ENCODE data around the gene ANKRD34A.
A peak's percentile ranks its signal among the peaks of the same experiment; 100 is the strongest.
"Not testable (repeated sequence)": the region's sequence is repeated elsewhere in the genome, so short reads cannot be mapped to it uniquely, and the experiment has no call there.

The ANKRD34A gene

GRCh38 chr1:145942871-145943270 lies 21.5 kb downstream of the ANKRD34A start:
- no peak for DNase-seq

- no peak for DNase-seq
Measured at GRCh38 chr1:145942405-145942804, 22.0 kb downstream of the ANKRD34A start.

- no peak for DNase-seq
Measured at GRCh38 chr1:145937436-145937835, 26.9 kb downstream of the ANKRD34A start.

- no peak for DNase-seq
Measured at GRCh38 chr1:145936247-145936646, 28.1 kb downstream of the ANKRD34A start.

- DNase-seq, result no peak
Measured at GRCh38 chr1:145935708-145936107, 28.7 kb downstream of the ANKRD34A start.

- peak; percentile 35 for DNase-seq
Measured at GRCh38 chr1:145932522-145933009, 31.8 kb downstream of the ANKRD34A start.

- DNase-seq, result no peak
Measured at GRCh38 chr1:145927916-145928643, 36.3 kb downstream of the ANKRD34A start.

- peak; percentile 98 for DNase-seq
Measured at GRCh38 chr1:145927063-145927886, 37.1 kb downstream of the ANKRD34A start, which contains the start of gene RBM8A. Gene RBM8A (minus strand): TSS chr1:145927484. CDS start chr1:145927426, 58 bp downstream.

- DNase-seq, result no peak
Measured at GRCh38 chr1:145926686-145927062, 37.7 kb downstream of the ANKRD34A start.

- no peak for DNase-seq
Measured at GRCh38 chr1:145922266-145922665, 42.1 kb downstream of the ANKRD34A start.

GRCh38 chr1:145920297-145920696 lies 44.1 kb downstream of the ANKRD34A start:
- DNase-seq, result not testable (repeated sequence)

GRCh38 chr1:145918992-145919939 lies 45.1 kb downstream of the ANKRD34A start:
- no peak for DNase-seq

- peak; percentile 96 for DNase-seq
Measured at GRCh38 chr1:145918144-145918991, 46.0 kb downstream of the ANKRD34A start, which contains the start of gene PEX11B. Gene PEX11B (minus strand): TSS chr1:145918717. CDS start chr1:145918688, 29 bp downstream.

- DNase-seq, result no peak
Measured at GRCh38 chr1:145917595-145917994, 46.8 kb downstream of the ANKRD34A start.

GRCh38 chr1:145916745-145917144 lies 47.6 kb downstream of the ANKRD34A start:
- DNase-seq, result no peak

- DNase-seq, result no peak
Measured at GRCh38 chr1:145912128-145912641, 52.2 kb downstream of the ANKRD34A start.

All from SIG-M5 (cell line).